Suppressor macrophage treated with lipopolysaccharide for 1 hour (primary cell): ENCODE measurements around the gene RIPOR2.
"Not testable (repeated sequence)": the region's sequence is repeated elsewhere in the genome, so short reads cannot be mapped to it uniquely, and the experiment has no call there.

Experiments
- DNase-seq, 3 donors: peaks; one replicate each; pipeline ENCODE4 v3.0.0-alpha.2; 2020 to 2022

RIPOR2 gene

DNA sequence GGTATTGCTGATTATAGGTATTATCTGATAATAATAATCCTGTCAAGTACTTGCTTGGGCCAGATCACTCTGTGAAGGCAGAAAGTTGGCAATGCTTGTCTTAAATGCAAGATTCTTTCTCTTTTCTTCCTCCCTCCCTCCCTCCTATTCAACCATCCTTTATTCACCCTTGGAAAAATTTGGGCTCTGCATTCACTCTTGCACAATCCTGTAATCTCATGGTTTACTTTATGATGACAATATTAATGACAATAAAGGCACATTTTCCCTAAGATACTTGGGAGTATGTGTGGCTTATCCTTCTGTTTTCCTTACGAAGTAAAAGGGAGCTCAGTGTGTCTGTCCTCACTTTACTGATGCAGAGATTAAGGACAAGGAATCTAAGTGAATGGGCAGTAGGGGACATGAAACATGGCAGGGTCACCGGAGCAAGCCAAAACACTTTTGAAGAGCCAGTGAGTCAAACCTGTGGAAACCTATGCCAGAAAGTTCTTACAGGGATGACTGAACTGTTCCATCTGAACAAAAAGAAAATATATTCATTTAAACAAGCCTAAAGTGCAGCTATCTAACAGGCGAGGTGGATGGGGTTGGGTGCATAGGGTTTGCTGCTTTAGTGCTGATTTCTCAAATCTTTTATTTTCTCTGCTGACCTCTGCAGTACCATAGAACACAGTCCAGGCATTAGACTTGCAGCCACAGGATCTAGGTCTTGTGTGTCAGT lies 14.6 kb upstream of the RIPOR2 start:
- DNase-seq = no peak

DNA sequence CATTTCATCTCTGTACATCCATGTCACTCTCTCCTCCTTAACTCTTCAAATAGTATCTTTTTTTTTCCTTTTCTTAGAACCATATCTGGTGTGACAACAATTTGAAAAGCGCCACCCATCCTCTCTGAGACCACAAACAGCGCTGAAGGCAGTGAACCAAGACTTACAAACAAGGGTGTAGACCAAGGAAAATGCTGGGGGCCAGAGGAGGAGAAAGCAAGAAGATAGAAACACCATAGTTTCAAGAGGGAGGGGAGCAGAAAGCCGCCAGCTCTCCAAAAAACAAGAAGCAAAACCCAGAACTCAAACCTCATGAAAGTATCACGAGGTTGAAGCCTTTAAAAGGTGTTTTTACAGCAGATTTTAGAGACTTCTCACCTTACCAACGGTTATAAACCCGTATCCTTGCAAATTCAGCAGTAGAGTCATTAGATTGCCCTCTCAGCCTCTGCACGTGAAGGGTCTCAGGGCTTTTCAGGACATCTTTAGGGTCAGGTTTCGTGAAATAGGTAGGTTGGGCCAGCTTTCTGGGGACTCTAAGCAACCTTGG lies 13.3 kb upstream of the RIPOR2 start:
- DNase-seq = no peak

DNA sequence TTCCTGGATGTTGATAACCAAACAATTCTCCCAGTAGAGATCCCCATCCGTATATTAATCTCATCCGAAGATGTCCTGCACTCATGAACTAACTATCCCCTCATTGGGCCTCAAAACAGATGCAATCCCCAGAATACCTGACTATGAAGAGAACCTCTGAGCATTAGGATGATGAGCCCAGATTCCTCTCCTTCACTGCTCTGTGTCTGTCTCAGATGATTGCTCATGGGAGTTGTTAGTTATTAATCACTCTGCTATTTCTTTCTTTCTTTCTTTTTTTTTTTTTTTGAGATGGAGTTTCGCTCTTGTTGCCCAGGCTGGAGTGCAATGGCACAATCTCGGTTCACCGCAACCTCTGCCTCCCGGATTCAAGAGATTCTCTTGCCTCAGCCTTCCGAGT lies 12.5 kb upstream of the RIPOR2 start:
- DNase-seq = not testable (repeated sequence)

DNA sequence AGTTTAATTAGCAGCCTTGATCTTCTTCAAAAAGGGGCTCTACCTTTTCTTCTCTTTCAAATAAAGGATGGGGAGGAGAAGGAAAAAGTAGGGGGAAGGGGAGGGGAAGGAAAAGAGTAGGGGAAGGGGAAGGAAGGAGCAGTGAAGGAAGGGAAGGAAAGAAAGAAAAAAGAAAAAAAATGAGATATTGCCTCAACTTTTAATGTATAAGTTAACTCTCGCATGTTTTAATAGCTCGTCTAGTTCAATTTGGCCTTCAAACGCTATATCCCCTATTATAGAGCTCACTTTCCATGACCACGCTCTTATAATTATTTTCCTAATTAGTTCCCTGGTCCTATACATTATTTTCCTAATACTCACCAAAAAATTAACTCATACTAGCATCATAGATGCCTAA lies 11.9 kb upstream of the RIPOR2 start:
- DNase-seq = no peak

DNA sequence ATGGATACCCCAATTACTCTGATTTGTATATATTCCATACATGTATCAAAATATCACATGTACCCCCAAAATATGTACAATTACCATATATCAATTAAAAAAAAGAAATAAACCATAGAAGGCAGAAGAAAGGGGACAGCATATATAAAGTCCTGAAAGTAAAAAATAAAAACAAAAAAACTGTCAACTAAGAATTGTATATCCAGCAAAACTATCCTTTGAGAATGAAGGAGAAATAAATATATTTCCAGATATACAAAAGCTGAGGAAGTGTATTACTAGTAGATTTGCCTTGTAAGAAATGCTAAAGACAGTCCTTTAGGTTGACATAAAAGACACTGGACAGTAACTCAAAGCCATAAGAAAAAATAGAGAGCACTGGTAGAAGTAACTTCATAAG lies 9.3 kb upstream of the RIPOR2 start:
- no peak for DNase-seq

DNA sequence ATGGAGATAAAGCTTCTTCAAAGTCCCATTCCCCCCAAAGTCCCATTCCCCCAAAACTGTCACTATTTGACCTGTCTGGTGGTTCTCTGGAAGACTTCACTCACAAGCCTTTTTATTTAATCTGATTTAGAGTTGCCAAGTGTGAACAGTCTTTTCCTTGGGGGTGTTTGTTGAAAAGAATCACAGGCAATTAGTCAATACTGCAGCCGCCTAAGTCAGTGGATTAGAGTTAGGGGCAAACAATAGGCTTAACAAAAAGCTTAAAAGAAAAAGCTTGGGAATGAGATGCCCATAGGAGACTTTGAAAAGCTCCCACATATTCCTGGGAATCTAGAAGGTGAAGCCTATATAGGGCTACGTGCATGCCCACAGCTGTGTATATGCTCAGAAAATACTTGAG lies 8.0 kb upstream of the RIPOR2 start:
- DNase-seq = no peak

DNA sequence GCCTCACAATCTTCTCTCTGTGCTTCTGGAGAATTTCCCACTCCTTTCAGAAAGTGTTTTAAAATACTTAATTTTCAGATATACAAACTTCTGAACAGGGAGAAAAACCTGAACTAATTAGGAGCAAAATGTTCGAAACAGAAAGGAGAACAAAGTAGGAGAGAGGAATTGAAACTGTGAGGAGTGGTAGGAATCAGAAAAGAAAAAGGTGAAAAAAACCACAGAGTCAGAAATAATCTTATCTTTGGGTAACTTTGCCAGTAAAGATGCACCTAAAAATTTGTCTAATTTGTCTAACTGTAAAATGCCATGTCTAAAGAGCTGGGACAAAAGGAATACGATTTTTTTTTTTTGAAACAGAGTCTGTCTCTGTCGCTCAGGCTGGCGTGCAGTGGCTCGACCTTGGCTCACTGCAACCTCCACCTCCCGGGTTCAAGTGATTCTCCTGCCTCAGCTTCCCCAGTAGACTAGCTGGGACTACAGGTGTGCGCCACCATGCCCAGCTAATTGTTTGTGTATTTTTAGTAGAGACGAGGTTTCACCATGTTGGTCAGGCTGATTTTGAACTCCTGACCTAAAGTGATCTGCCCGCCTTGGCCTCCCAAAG lies 4.7 kb upstream of the RIPOR2 start:
- peak in 1 of 3 donors; percentile 36 for DNase-seq

DNA sequence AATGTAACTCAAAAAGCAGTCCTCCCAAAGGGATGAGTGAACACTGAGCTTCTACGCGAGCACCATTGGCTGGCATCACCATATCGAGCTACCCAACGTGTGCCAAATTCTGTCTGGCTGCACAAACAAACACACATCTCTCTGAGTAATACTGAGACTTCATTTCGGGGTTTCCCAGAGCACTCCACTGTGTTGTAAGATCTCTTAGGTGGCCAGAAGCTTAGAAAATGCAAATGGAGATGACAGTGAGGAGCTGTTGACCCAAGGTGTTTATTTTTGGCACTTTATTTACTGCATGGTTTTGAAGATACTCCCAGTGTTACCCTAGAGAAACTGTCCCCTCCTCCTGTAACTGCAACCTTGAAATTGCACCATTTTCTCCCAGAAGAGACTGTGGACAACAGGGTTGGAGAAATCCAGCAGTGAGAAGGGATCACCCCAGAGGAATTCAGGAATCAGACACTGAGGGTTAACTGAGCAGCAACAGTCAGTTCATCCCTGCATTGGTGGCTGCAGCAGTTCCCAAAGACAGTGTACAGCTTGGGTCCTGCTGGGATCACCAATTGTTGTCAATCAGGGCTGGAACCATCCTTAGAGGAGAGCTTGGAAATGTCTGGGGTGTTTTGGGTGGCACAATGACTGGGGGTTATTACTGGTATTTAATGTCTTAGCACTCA lies 1.0 kb upstream of the RIPOR2 start:
- peak; percentile 72 to 89 (median 80) for DNase-seq

DNA sequence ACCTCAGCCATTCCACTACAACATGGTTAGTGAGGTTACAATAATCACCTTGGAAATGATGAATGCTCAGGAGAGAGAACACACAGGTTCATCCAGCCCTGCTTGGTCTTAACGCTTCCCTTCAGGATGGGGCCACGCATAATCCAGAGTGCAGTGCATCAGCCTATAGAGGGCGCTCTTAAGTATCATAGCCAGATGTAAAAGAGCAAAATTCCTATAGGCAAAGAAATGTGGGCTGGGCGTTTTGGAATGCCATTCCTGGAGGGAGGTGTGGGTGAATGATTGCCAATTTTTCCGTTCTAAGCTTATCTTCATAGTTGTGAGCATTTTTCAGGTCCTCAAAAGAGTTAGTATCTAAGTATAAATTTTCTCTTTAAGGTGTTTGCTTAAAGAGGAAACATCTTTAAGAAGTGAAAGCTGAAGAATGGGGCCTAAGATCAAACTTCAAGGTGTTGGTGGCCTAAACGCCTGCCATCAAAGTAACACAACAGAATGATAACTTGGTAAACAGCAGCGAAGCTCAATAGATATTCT lies 1.8 kb downstream of the RIPOR2 start:
- DNase-seq = peak; percentile 53 to 59 (median 58)

DNA sequence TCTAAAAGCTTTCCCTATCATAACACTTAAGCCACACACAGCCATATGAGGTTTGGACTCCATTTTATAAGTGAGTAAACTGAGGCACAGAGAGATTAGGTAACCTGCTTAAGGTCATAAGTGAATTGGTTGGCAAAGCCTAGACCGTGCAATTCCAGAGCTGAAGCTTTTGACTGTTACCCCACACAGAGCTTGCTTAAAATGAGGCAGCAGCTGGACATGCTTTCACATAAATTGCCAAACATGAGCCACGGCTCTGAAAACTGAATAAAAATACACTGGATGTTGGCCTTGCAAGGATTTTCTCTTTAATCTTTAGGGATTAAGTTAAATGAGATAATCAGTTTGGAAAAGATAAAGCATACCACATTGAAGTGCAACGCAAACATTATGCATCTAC lies 2.5 kb downstream of the RIPOR2 start:
- DNase-seq = no peak

DNA sequence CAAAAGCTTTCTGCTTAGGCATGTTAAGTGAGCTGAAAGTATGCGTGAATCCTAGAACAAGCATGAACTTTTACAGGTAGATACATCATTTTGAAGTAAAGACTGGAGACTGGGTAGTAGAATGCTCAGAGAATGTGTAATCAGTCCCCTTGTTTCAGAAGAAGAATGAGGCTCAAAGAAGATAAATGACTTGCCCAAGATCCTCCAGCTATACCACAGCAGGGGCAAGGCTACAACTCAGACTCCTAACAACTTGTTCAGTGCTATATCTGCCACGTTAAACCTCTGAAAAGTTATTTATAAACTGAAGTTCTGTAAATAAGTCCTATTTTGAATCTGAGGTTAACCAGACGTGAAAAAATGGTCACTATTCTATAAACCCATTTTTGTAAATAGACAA lies 2.9 kb downstream of the RIPOR2 start:
- DNase-seq = no peak

DNA sequence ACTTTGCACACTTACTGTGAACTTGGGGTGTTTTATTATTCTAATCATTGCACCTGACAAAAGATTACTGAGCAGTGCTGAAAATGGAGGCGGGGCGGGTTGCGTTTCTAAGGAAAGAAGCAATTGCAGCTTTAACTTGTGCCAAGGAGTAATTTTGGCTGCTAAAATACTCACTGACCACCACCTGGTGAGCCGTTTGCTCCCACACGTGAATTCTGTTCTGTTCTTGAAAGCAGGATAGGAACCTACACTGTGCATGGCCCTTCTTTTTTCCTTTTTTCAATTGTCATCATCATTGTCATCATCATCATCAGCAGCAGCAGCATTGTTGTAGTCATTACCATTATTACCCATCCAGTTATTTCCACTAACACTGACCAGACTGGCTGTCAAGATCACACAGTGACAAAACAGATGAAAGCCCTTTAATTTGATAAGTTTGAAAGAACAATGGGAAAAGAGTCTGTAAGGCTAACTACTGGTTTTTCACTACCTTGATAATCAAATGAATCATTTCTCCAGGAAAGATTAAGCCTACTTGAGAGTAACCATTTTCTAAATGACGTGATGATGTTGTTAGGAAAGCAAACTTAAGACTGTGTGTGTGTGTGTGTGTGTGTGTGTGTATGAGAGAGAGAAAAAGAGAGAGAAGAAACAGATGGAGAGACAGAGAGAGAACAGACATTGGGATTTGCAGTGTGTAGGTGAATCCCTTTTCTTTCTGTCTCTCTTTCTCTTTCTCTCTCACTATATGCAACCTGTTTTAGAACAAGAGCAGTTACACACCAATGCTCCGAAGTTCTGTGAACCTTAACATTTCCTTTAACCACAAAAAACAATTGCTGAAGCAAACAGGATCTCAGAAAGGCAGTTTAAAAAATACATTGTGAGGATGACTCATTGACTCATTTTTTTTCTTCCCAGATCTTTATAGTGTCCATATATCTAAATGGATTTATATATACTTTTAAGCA lies 3.8 kb downstream of the RIPOR2 start:
- DNase-seq = peak in 1 of 3 donors; percentile 57

DNA sequence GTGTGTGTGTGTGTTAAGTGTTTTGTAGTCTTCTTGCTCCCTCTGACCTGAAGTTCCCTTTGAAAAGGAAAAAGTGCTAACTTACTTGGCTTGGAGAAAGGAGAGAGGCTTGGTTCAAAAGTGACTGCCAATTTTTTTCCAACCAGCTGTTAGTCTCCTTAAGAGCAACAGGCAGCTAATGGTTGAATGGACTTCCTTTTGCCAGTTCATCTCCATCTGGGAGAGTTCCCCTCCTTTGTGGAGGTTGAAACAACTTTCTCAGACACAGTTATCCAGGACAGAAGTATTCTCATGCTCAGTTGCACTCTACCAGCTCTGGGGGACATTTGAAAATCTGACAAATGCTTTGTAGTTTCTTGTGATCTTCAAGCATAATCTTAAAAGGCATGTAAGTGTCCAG lies 4.5 kb downstream of the RIPOR2 start:
- no peak for DNase-seq

DNA sequence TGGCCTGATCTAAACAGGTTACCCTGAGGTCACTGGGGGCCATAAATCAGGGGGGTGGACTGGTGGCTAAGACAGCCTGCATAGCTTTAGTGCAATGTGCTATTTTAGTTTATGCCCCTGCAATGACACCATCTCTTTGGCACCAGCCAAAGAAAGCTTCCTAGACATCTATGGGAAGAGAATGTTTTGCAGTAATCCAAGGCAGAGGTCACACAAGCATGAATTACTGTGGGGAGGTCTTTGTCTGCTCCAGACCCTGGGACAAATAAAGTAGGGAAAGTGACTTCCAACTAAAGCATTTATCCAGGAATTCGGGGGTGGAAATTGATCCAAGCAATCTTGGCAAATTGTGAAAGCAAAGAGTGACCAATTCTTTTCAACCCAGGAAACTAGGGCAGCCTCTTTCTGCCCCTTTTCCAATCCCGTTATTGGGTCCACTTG lies 5.3 kb downstream of the RIPOR2 start:
- no peak for DNase-seq

DNA sequence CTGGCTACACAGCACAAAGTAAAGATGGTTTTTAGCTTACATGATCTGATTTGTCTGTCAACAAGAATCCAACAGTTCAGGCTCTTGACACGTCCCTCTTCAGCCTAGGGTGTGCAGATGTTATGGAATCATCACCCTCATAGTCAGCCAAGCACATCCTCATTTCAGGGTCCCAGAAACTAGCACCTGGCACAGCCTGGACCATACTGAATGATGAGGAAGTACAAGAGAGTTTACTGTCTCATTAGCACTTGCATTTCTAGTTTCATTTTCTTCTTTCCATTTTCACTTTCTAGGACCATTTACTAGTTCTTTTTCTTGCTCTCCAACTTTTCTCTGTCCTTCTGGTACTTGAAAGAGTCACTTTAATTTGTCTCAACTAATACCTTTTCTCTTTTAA lies 6.5 kb downstream of the RIPOR2 start:
- DNase-seq = peak; percentile 56 to 83 (median 72)

DNA sequence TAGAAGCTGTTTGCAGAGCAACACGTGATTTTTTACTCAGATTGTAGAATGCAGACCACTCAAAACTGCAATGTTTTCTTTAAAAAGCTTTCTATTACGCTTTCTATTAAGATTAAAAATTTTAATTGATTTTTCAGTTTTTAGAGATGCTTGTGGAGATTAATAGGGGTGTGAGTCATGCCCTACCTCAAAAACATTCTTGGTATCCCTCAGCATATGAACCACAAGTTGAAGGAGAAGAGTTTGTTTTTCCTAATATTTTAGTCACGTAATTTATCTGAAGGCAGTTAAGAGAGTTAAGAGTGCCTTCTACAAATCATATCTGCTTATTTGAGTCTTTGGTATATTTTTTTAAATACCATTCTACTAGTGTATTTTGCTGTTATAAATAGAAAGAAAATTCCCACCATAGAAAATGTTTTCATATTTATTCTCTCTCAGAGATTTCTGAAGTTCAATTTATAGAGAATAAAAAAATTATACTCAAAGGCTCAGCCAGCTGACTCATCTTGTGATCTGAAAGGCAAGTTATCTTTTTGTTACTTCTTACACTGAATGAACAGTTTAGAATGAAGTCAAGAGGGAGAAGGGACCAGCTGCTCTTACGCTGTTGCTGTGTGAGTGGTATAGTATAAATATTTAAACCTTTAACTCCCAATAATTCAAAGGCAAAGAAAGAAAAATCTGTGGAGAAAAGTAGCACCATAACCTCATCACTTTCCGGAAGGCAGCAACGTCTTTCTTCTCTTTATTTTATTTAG lies 7.6 kb downstream of the RIPOR2 start:
- DNase-seq = no peak

DNA sequence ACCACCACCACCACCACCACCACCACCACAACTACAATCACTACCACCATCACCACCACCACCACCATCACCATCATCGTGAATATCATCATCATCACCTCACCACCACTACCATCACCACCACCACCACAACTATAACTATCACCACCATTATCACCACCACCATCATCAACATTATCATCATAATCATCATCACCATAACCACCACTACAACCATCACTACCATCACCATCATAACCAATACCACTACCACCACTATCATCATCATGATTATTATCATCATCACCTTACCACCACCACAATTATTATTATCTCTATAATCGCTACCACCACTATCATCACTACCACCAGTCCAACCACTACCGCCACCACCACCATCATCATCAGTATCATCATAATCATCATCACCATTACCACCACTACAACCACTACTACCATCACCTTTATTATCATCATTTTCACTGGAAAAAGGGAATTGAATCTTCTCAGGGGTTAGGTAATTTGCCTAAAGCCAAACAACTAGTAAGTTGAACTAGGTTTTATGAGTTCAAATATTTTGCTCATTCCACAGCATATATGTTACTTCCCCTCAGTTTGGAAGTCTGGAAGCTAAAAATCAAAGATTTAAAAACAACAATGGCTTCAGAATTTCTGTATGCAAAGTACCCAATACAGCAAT lies 8.3 kb downstream of the RIPOR2 start:
- no peak for DNase-seq

DNA sequence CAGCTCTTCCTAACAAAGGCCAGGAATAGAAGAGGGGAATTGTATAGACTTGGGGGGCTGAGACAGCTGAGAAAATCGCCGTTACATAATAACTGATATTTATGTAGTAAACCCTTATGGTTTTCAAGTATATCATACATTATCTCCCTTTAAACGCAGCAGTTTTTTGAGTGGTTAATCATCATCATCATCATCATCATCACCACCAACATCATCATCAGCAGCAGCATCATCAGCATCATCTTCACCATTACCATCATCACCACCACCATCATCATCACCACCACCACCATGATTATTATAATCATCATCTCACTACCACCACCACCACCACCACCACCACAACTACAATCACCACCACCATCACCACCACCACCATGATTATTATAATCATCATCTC lies 9.1 kb downstream of the RIPOR2 start:
- DNase-seq = not testable (repeated sequence)

DNA sequence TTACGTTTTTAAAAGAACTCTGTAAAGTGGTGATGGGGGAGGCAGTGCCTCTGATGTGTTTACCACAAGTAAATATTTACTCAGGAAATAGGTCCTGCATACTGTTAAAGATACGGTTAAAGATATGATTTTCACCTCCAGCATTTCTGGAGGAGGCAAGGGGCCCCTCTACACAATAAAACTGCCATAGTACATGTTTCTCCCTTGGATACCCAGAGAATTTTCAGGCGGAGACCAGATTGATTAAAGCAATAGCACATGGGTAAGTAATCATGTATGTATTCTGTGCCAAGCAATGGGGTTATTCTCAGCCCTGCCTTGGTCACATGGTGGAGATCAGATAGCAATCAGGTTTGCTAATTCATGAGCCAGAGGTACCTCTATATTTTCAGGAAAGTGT lies 9.6 kb downstream of the RIPOR2 start:
- no peak for DNase-seq

DNA sequence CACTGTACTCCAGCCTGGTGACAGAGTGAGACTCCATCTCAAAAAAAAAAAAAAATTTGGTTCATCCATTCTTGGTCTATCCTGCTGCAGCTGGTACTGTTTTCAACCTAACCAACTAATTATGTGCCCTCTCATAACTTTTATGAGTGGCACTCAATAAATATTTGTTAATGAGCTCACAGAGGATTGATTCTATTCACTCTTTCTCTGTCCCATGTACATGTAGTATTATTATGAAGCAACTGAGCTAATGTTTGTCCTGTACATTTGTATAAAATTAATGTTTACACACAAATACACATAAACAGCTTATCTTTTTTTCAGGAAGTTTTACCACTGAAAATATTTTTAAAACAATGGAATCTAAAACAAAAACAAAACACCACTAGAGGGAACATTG lies 10.1 kb downstream of the RIPOR2 start:
- DNase-seq = no peak
